ENCODE data around the gene MMP28.

Gene MMP28

DNA sequence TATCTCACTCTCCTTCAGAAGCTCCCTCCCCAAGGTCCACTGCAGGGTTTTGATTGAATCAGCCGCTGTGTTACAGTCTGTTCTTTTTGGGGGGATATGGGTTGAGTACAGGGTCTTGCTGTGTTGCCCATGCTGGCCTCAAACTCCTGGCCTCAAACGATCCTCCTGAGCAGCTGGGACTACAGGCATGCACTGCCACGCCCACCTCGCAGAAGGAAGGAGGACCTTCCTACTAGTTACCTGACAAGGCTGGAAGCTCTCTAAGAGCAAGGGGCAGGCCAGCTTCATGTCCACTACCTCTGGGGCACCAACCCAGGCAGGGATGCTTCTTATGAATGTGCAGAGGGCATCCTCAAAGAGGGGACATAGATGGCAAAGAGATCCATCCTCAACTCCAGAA, 1.9 kb upstream of the MMP28 start:
- Histone ChIP-seq H3K27me3 (ENCODE audit: control insufficient read depth in 1 of 2, insufficient read depth in 2 of 2, low read length in 2 of 2) (peaks cover 0 to 5% of the 10 kb centered on the region in 2 donors), H3K4me3 (ENCODE audit: low read depth in 1 of 2, low read length in 2 of 2) (no peak overlapping the region), H3K9ac (ENCODE audit: low read length) (no peak overlapping the region)

GRCh38 chr17:35796942-35797341, 1.5 kb upstream of the MMP28 start:
- H3K27ac ChIP-seq (ENCODE audit: low read depth, low read length), result no peak overlapping the region
- H3K9ac ChIP-seq (ENCODE audit: low read length), result no peak overlapping the region
- H3K4me1 ChIP-seq (ENCODE audit: insufficient read depth, low read length), result peaks cover 44% of the 10 kb centered on the region
- no peaks in the 10 kb centered on the region for H3K36me3 ChIP-seq (ENCODE audit: insufficient read depth, low read length)
- H3K27me3 ChIP-seq (ENCODE audit: control insufficient read depth in 1 of 2, insufficient read depth in 2 of 2, low read length in 2 of 2), result peaks cover 0 to 5% of the 10 kb centered on the region in 2 donors
- no peak overlapping the region for H3K4me3 ChIP-seq (ENCODE audit: low read depth in 1 of 2, low read length in 2 of 2)
- no peaks in the 10 kb centered on the region for H3K9me3 ChIP-seq (ENCODE audit: low read length)

More for the DNA sequence above, 1.9 kb upstream of the MMP28 start:
- H3K4me1 ChIP-seq (ENCODE audit: insufficient read depth, low read length), result peaks cover 44% of the 10 kb centered on the region
- H3K27ac ChIP-seq (ENCODE audit: low read depth, low read length), result no peak overlapping the region
- no peaks in the 10 kb centered on the region for H3K9me3 ChIP-seq (ENCODE audit: low read length)
- no peaks in the 10 kb centered on the region for H3K36me3 ChIP-seq (ENCODE audit: insufficient read depth, low read length)

DNA sequence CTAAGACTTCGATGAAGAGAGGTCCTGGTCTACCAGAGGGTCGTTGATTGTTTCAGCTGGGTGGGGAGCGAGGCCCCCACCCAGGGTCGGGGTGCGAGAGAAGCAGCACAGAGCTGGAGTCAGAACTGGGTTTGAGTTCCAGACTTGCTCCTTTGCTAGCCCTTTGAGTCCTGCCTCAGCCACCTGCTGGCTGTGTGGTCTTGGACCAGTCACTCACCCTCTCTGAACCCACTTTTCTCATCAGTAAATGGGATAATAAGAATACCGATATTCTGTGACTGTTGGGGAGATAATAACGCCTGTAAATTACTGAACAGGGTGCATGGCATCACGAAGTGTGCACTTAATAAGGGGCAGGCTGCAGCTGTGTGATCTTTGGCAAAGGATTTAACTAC, 427 bp upstream of the MMP28 start:
- H3K9ac ChIP-seq (ENCODE audit: low read length), result no peak overlapping the region
- H3K27me3 ChIP-seq (ENCODE audit: control insufficient read depth in 1 of 2, insufficient read depth in 2 of 2, low read length in 2 of 2), result peaks cover 0 to 5% of the 10 kb centered on the region in 2 donors
- H3K36me3 ChIP-seq (ENCODE audit: insufficient read depth, low read length), result no peaks in the 10 kb centered on the region
- H3K9me3 ChIP-seq (ENCODE audit: low read length), result no peaks in the 10 kb centered on the region
- H3K27ac ChIP-seq (ENCODE audit: low read depth, low read length), result peak overlapping the region; percentile 65
- peaks cover 35% of the 10 kb centered on the region for H3K4me1 ChIP-seq (ENCODE audit: insufficient read depth, low read length)
- peak overlapping the region; percentile 45 to 65 for H3K4me3 ChIP-seq (ENCODE audit: low read depth in 1 of 2, low read length in 2 of 2)

GRCh38 chr17:35793257-35793656, 2.2 kb downstream of the MMP28 start:
- H3K9ac ChIP-seq (ENCODE audit: low read length), result no peak overlapping the region
- H3K9me3 ChIP-seq (ENCODE audit: low read length), result no peaks in the 10 kb centered on the region
- no peaks in the 10 kb centered on the region for H3K36me3 ChIP-seq (ENCODE audit: insufficient read depth, low read length)
- H3K27ac ChIP-seq (ENCODE audit: low read depth, low read length), result peak overlapping the region; percentile 53
- H3K27me3 ChIP-seq (ENCODE audit: control insufficient read depth in 1 of 2, insufficient read depth in 2 of 2, low read length in 2 of 2), result peaks cover 0 to 5% of the 10 kb centered on the region in 2 donors
- peaks cover 32% of the 10 kb centered on the region for H3K4me1 ChIP-seq (ENCODE audit: insufficient read depth, low read length)
- H3K4me3 ChIP-seq (ENCODE audit: low read depth in 1 of 2, low read length in 2 of 2), result no peak overlapping the region

DNA sequence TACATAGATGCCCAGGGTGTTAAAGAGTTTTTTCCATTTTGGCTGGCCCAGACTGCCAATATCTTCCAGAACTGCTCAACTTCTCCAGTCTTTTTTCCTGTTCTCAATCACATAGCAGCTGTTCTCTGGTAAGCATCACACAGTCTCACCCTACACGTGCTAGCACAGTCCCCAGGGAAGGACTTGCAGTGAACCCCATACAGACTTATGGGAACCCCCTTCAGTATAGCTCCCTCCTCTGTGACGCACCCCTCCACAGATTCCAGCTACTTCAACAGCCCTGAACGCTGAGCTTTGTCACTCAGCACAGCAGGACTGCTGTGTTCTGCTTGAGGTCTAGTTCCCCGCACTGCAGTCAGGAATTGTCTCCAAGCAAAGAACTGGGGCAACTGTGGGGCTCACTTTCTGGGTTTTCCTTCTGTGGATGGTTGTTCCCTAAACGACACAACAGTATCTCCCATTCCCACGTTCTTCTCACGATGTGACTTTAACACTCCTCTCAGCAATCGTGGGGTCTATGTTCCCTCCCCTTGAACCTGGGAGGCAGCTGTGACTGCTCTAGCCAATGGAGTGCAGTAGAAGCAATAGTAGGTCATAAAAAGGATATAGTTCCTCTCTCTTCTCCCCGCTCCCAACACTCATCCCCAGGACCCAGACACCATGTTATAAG, 3.6 kb downstream of the MMP28 start:
- Histone ChIP-seq H3K4me1 (ENCODE audit: insufficient read depth, low read length) (peaks cover 46% of the 10 kb centered on the region), H3K36me3 (ENCODE audit: insufficient read depth, low read length) (no peaks in the 10 kb centered on the region), H3K9ac (ENCODE audit: low read length) (no peak overlapping the region), H3K9me3 (ENCODE audit: low read length) (no peaks in the 10 kb centered on the region), H3K27ac (ENCODE audit: low read depth, low read length) (no peak overlapping the region), H3K4me3 (ENCODE audit: low read depth in 1 of 2, low read length in 2 of 2) (peak overlapping the region in 1 of 2 donors; percentile 3), H3K27me3 (ENCODE audit: control insufficient read depth in 1 of 2, insufficient read depth in 2 of 2, low read length in 2 of 2) (peaks cover 0 to 5% of the 10 kb centered on the region in 2 donors)

GRCh38 chr17:35790841-35791240, 4.6 kb downstream of the MMP28 start:
- Histone ChIP-seq H3K4me3 (ENCODE audit: low read depth in 1 of 2, low read length in 2 of 2) (no peak overlapping the region), H3K4me1 (ENCODE audit: insufficient read depth, low read length) (peaks cover 53% of the 10 kb centered on the region), H3K27ac (ENCODE audit: low read depth, low read length) (no peak overlapping the region)

DNA sequence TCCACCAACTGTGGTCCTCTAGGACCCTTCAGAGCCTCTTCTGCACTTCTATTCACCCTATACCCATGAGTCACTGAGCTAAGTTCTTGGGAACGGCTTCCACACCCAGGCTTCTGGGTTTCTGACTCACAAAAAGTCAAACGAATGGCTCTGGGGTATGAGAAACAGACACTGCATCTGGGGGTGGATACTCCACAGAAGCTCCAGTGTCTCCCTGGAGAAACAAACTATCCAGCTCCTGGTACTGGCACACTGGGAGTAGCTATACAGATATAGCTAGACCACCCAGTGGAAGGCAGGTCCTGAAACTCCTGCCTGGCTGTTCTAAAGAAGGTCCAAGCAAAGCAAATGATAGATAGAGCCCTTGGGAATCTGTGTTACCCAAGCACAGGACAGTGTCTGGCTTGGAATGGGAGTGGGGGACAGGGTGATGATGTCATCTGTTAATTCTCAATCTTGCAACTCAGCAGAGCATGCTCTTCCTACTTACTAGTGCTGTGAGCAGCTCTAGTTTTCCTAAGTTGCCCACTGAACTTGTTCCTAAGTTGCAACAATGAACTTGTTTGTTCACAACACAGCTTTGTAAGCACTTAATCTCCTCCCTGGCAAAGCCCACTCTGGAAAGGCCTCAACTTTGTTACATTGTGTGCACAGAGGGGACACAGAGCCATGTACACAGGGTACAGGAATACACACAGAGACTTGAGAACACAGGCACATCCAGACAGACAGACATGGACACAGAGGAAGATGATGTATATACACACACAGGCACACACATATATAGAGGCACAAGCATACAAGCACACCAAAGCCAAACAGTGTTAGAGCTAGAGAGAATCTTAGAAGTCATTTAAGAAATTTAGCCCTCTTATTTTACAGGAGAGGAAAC, 6.7 kb downstream of the MMP28 start:
- Histone ChIP-seq H3K4me3 (ENCODE audit: low read depth in 1 of 2, low read length in 2 of 2) (no peak overlapping the region), H3K36me3 (ENCODE audit: insufficient read depth, low read length) (peaks cover 3% of the 10 kb centered on the region), H3K4me1 (ENCODE audit: insufficient read depth, low read length) (peaks cover 68% of the 10 kb centered on the region), H3K27me3 (ENCODE audit: control insufficient read depth in 1 of 2, insufficient read depth in 2 of 2, low read length in 2 of 2) (no peaks in the 10 kb centered on the region), H3K9me3 (ENCODE audit: low read length) (no peaks in the 10 kb centered on the region), H3K27ac (ENCODE audit: low read depth, low read length) (peak overlapping the region; percentile 40), H3K9ac (ENCODE audit: low read length) (no peak overlapping the region)

More at GRCh38 chr17:35790841-35791240, 4.6 kb downstream of the MMP28 start:
- H3K9me3 ChIP-seq (ENCODE audit: low read length), result no peaks in the 10 kb centered on the region
- peaks cover 0 to 2% of the 10 kb centered on the region in 2 donors for H3K27me3 ChIP-seq (ENCODE audit: control insufficient read depth in 1 of 2, insufficient read depth in 2 of 2, low read length in 2 of 2)
- peaks cover under 1% of the 10 kb centered on the region for H3K36me3 ChIP-seq (ENCODE audit: insufficient read depth, low read length)
- H3K9ac ChIP-seq (ENCODE audit: low read length), result no peak overlapping the region

DNA sequence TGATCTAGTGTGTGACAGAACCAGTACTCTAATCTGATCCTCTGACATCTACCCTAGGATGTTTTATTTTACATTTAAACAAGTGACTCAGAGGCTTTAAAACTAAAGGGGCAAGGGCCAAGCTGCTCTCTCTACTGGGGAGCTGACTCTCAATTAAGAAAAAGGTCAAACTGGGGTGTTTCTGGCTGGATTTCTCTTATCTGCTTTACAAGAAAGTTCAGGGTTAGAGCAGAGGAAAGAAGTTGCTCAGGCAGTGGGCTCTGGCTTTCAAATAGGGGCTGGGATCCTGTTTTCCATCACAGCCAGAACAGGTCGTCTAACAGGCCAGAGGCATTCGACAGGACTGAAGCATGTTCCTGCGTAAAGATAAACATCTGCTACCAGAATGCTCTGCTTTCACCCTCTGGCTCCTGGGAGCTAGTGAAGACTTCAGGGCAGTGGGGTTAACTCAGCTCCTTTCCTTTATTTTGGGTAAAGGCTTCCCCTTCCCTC, 8.5 kb downstream of the MMP28 start:
- peaks cover 3% of the 10 kb centered on the region for H3K36me3 ChIP-seq (ENCODE audit: insufficient read depth, low read length)
- H3K27me3 ChIP-seq (ENCODE audit: control insufficient read depth in 1 of 2, insufficient read depth in 2 of 2, low read length in 2 of 2), result no peaks in the 10 kb centered on the region
- peaks cover 62% of the 10 kb centered on the region for H3K4me1 ChIP-seq (ENCODE audit: insufficient read depth, low read length)
- H3K27ac ChIP-seq (ENCODE audit: low read depth, low read length), result peak overlapping the region; percentile 65
- no peaks in the 10 kb centered on the region for H3K9me3 ChIP-seq (ENCODE audit: low read length)
- H3K9ac ChIP-seq (ENCODE audit: low read length), result no peak overlapping the region
- no peak overlapping the region for H3K4me3 ChIP-seq (ENCODE audit: low read depth in 1 of 2, low read length in 2 of 2)

DNA sequence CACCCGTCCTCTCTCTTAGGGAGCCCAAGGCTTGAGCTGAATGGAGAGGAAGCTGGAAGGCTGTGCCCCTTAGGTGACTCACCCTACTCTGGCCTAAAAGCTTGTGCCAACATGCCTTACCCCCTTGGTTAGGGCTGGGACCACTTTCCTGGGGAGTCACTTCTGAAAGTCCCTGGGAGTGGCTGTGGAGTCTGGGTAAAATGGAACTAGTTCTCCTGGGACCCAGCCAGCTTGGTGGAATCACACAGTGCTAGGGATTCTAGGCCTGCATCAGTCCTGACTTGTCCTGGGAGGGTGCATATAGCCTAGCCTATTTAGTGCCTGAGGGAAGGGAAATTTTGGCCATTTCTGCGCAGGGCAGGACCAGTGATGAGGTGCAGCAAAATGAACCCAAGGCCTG, 10.5 kb downstream of the MMP28 start:
- Histone ChIP-seq H3K9ac (ENCODE audit: low read length) (no peak overlapping the region), H3K36me3 (ENCODE audit: insufficient read depth, low read length) (peaks cover 3% of the 10 kb centered on the region), H3K4me3 (ENCODE audit: low read depth in 1 of 2, low read length in 2 of 2) (no peak overlapping the region), H3K27me3 (ENCODE audit: control insufficient read depth in 1 of 2, insufficient read depth in 2 of 2, low read length in 2 of 2) (no peaks in the 10 kb centered on the region), H3K9me3 (ENCODE audit: low read length) (no peaks in the 10 kb centered on the region), H3K4me1 (ENCODE audit: insufficient read depth, low read length) (peaks cover 62% of the 10 kb centered on the region), H3K27ac (ENCODE audit: low read depth, low read length) (no peak overlapping the region)

GRCh38 chr17:35780950-35781349, 14.5 kb downstream of the MMP28 start:
- Histone ChIP-seq H3K4me1 (ENCODE audit: insufficient read depth, low read length) (peaks cover 25% of the 10 kb centered on the region), H3K9me3 (ENCODE audit: low read length) (no peaks in the 10 kb centered on the region), H3K27me3 (ENCODE audit: control insufficient read depth in 1 of 2, insufficient read depth in 2 of 2, low read length in 2 of 2) (no peaks in the 10 kb centered on the region), H3K27ac (ENCODE audit: low read depth, low read length) (no peak overlapping the region), H3K4me3 (ENCODE audit: low read depth in 1 of 2, low read length in 2 of 2) (no peak overlapping the region), H3K9ac (ENCODE audit: low read length) (no peak overlapping the region), H3K36me3 (ENCODE audit: insufficient read depth, low read length) (peaks cover 3% of the 10 kb centered on the region)

GRCh38 chr17:35778641-35779196, 16.7 kb downstream of the MMP28 start:
- Histone ChIP-seq H3K4me3 (ENCODE audit: low read depth in 1 of 2, low read length in 2 of 2) (no peak overlapping the region), H3K36me3 (ENCODE audit: insufficient read depth, low read length) (no peaks in the 10 kb centered on the region), H3K9ac (ENCODE audit: low read length) (no peak overlapping the region), H3K27me3 (ENCODE audit: control insufficient read depth in 1 of 2, insufficient read depth in 2 of 2, low read length in 2 of 2) (no peaks in the 10 kb centered on the region), H3K4me1 (ENCODE audit: insufficient read depth, low read length) (peaks cover 27% of the 10 kb centered on the region), H3K27ac (ENCODE audit: low read depth, low read length) (no peak overlapping the region), H3K9me3 (ENCODE audit: low read length) (no peaks in the 10 kb centered on the region)
